NCI-H2029 treated with DMSO at 0.1 percent for 48 hours (cell line): Measurements from ENCODE around the gene GLOD5.

ENCODE experiments used
- DNase-seq: peaks from one replicate; lab custom pipeline; 2025; lab: John Stamatoyannopoulos, UW

GLOD5 gene

GRCh38 chrX:48754238-48754637, 7.3 kb upstream of the GLOD5 start:
- no peak for DNase-seq

GRCh38 chrX:48769230-48769629, 7.7 kb downstream of the GLOD5 start:
- no peak for DNase-seq

GRCh38 chrX:48770296-48770695, 8.7 kb downstream of the GLOD5 start:
- DNase-seq, result no peak

- no peak for DNase-seq
These were observed 11.1 kb downstream of the GLOD5 start for GRCh38 chrX:48772602-48773001.

GRCh38 chrX:48776818-48777439, 15.4 kb downstream of the GLOD5 start:
- DNase-seq, result no peak

- DNase-seq, result no peak
These were observed 17.9 kb downstream of the GLOD5 start for GRCh38 chrX:48779399-48779798.

GRCh38 chrX:48781705-48782104, 20.2 kb downstream of the GLOD5 start:
- DNase-seq, result no peak

- DNase-seq, result no peak
These were observed 20.7 kb downstream of the GLOD5 start for GRCh38 chrX:48782216-48782615.

- no peak for DNase-seq
These were observed 21.2 kb downstream of the GLOD5 start for GRCh38 chrX:48782795-48783194.

GRCh38 chrX:48784726-48785125, 23.2 kb downstream of the GLOD5 start:
- DNase-seq, result no peak

GRCh38 chrX:48785186-48785539, 23.6 kb downstream of the GLOD5 start:
- no peak for DNase-seq

GRCh38 chrX:48785540-48786214, 24.1 kb downstream of the GLOD5 start:
- no peak for DNase-seq

GRCh38 chrX:48786341-48786800, 24.8 kb downstream of the GLOD5 start, which contains the start of gene GATA1:
GATA1 (plus strand) TSS chrX:48786590; CDS start chrX:48791110, 4,520 bp downstream.
- no peak for DNase-seq

GRCh38 chrX:48786825-48787504, 25.4 kb downstream of the GLOD5 start:
- DNase-seq, result no peak

GRCh38 chrX:48787505-48788443, 26.2 kb downstream of the GLOD5 start:
- DNase-seq, result no peak

- DNase-seq, result no peak
These were observed 28.0 kb downstream of the GLOD5 start for GRCh38 chrX:48789366-48790220.

- no peak for DNase-seq
These were observed 28.9 kb downstream of the GLOD5 start for GRCh38 chrX:48790477-48790876.

GRCh38 chrX:48791063-48791820, 29.7 kb downstream of the GLOD5 start:
- DNase-seq, result no peak

GRCh38 chrX:48792219-48792618, 30.7 kb downstream of the GLOD5 start:
- DNase-seq, result no peak

GRCh38 chrX:48793935-48794334, 32.4 kb downstream of the GLOD5 start:
- DNase-seq, result no peak
